GM21723 (cell line): Measurements from ENCODE around the gene PDCD1.
A peak's percentile ranks its signal among the peaks of the same experiment; 100 is the strongest.
"Not testable (repeated sequence)": the region's sequence is repeated elsewhere in the genome, so short reads cannot be mapped to it uniquely, and the experiment has no call there.

Source experiments
- ATAC-seq: cut with Tn5 transposase; IDR thresholded peaks from one replicate; pipeline ENCODE4 v1.9.1; 2021; ENCODE audit warnings: mild to moderate bottlenecking, moderate library complexity; ENCODE audit not compliant: unreplicated experiment

The PDCD1 gene

DNA sequence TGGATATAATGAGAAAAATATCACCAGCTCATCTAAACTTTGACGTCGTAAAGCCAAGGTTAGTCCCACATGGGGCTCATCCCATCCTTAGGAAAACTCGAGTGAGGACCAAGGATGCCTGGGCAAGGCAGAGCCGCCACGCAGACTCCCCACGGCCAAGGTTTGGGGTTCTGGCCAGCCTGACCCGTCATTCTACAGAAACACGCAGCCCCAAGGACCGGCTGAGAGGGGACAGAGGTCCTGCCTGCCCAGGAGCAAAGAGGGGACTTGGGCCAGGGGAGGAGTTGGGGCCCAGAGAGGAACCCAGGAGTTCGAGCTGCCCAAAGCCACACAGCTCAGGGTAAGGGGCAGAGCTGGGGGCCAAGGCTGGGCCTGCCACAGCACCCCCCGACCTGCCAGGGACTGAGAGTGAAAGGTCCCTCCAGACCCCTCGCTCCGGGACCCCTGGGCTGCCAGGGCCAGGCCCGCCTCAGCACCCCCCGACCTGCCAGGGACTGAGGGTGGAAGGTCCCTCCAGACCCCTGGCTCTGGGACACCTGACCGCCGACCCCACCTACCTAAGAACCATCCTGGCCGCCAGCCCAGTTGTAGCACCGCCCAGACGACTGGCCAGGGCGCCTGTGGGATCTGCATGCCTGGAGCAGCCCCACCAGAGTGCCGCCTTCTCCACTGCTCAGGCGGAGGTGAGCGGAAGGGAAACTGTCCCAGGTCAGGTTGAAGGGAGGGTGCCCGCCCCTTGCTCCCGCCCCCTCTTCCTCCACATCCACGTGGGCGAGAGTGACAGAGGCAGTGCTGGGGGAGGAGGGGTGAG is at the start of gene PDCD1:
TSS of gene PDCD1 (minus strand) at position 689 of the 811 bp plus-strand sequence. CDS start at position 633, 56 bp downstream.
- ATAC-seq: peak; percentile 45

DNA sequence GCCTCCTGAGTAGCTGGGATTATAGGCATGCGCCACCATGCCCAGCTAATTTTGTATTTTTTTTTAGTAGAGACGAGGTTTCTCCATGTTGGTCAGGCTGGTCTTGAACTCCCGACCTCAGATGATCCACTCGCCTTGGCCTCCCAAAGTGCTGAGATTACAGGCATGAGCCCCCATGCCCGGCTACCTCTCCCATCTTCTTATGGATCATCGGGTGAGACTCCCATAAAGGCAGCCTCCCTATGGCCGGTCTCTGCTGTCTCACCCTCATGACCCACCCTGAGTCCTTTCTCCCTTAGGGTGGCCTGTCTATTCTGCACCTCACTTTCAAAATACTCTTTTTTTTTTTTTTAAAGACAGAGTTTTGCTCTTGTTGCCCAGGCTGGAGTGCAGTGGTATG is 49.1 kb upstream of the PDCD1 start:
- not testable (repeated sequence) for ATAC-seq

DNA sequence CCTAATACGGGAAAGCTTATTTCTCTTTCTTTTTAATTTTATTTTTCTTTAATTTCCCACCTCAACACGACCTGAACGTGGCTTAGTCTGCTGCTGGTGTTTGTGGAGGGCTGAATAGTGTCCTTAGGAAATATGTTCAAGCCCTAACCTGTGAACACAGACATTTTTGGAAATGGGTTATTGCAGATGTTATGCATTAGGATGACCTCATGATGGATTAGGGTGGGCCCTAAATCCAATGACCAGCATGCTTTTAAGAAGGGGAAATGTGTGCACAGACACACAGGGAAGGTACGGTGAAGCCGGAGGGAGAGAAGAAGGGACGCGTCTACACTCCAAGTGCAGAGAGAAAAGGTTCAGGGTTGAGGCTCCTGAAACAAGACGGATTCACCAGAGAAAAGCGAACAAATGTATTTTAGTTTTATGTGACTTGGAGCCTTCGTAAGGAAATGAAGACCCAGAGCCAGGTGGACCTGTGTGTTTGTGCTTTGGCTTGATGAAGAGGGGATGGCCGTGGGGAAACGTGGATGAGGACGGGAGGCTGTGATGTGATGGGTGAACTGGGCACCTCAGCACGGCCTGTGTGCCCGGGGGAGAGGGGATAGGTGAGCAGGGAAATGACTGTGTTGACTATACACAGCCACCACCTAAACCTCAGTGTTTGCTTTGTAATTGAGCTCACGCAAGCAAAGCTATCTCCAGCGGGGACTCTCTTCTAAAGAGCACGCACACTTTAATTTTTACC is 48.3 kb upstream of the PDCD1 start:
- no peak for ATAC-seq

- ATAC-seq: not testable (repeated sequence)
Measured at GRCh38 chr2:241906378-241906770, 47.7 kb upstream of the PDCD1 start.

DNA sequence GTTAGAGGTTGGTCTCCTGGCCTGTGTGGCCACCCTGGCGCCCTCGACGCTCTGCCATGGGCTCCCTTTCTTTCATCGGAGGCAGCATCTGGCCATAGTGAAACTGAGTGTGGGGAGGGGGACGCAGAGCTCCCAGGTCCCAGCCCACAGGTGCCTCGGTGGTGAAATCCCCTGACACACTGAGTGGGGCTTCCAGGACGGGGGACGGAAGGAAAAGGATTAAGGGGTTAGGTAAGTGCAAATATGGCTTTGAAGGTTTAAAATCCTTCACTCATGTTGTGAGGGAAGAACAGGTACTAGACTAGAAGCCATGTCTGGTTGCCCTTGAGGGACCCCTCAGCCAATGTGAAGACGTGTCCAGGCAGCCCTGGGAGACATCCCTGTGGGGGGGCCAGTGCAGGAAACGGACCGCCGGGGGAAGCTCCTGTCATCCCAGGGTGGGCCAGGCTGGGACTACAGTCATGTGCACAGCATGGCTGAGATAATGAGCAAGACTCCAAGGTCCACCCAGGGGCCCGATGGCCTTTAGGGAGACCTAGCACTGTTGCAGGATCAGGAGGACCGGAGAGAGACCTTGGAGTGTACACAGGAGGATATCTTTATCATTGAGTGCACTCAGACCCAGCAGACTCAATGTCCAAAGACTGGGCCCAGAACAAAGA is 47.2 kb upstream of the PDCD1 start:
- ATAC-seq: no peak

DNA sequence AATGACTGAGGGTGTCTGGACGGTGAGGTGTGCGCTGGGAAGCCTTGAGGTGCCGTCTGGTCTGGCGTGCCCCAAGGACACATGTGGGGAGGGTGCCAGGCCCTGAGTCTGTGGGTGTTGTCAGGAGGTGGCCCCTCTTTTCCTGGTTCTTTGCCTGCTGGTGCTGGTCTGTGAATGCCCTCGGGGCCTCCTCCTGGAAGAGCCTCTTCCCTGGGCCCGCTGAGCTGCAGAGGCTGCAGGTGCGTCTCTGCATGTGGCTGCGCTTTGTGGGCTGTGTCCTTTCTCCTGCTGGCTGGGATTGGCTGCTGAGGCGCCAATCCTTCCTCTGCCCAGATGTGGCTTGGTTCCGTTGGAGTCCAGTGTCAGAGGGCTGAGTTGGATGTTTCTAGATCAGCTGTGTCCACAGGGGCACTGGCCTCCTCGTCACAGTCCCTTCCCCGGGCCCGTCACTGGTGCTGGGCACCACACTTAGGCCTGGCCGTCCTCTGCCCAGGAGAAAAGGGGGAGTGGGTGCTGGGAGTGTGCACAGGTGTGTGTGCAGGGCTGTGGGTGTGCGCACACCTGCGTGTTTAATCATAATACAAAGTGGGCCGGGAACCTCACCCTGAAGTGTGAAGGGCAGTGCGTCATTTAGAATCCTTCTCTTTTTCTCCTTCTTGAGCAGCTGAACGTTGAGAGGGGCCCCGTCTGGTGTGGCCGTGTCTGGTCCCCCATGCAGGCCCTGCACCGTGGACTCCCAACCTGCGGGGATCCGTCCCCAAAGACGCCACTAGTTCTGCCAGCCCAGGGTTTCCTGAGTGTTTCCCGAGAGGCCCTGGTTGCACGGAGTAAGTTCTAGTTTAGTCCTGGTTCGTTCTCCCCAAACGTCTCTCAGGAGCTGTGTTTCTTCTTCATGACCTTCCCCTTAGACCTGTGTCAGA is 46.4 kb upstream of the PDCD1 start:
- ATAC-seq: no peak

GRCh38 chr2:241904011-241904718 is 45.5 kb upstream of the PDCD1 start:
- ATAC-seq: no peak

GRCh38 chr2:241903121-241904010 is 44.7 kb upstream of the PDCD1 start:
- no peak for ATAC-seq

- ATAC-seq: no peak
Measured at GRCh38 chr2:241902357-241902991, 43.8 kb upstream of the PDCD1 start.

GRCh38 chr2:241901500-241902351 is 43.0 kb upstream of the PDCD1 start:
- ATAC-seq: no peak

DNA sequence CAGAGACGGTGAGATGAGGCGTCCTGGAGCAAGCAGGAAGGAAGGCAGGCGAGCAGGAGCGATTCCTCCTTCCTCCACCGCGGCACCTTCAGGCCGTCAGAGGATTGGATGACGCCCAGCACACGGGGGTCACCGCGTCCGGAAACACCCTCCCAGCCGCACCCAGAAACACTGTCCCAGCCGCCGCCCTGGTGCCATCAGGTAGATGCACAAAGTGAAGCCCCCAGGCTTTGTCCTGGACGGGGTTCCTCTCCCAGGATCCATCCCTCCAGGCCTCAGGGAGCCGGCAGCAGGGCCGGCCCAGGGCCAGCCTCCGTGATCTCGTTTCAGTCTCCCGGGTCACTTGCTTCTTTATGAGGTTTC is 42.3 kb upstream of the PDCD1 start:
- no peak for ATAC-seq

DNA sequence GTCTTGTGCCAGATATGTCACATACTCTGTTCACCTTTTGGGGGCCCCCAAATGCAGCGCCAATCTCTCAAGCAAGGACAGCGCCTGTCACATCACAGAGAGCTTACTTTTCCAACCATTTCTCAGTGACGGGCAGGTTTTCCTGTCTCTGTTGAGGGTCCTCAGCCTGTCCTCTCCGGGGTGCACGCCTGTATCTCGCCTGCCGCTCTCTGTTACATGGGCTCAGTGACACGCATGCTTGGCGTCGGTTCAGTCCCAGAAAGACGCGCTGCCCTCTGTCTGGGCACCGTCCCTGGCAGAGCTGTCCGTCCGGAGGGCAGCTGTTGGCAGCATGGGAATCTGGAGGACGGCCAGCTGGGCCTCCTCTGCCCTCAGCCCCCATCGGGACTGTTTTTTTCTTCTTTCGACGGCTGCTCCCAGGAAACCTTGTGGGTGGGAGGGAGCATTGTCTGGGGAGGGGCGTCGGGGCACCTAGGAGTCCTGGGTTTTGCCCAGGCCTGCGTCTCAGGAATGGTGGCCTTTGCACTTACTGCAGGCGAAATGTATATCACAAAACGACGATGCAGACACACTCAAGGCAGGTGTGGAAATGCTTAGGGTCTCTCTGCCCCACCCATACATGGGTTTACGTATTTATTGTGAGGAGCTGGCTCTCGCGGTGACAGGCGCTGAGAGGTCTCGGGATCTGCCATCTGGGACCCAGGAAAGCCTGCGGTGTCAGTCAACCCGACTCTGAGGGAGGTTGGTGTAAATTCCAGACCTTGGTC is 41.7 kb upstream of the PDCD1 start:
- ATAC-seq: no peak

GRCh38 chr2:241898463-241899270 is 40.0 kb upstream of the PDCD1 start:
- no peak for ATAC-seq

GRCh38 chr2:241897231-241897916 is 38.7 kb upstream of the PDCD1 start:
- ATAC-seq: no peak

GRCh38 chr2:241896746-241897201 is 38.1 kb upstream of the PDCD1 start:
- ATAC-seq: no peak
